ENCODE measurements around the gene ZMAT5.

- TF ChIP-seq CTCF (tag by site-specific recombination; IDR thresholded peaks at IDR 0.05) = no peak
- TF ChIP-seq ZNF449 (tag by site-specific recombination; IDR thresholded peaks at IDR 0.05) = no peak
- TF ChIP-seq YY1 (tag by site-specific recombination; IDR thresholded peaks at IDR 0.05) = no peak
- TF ChIP-seq ZNF785 (tag by site-specific recombination; IDR thresholded peaks at IDR 0.05) = no peak
- TF ChIP-seq ZNF274 (IDR thresholded peaks at IDR 0.05; ENCODE audit: low read length) = no peak
- TF ChIP-seq ZNF274 (tag by site-specific recombination; IDR thresholded peaks at IDR 0.05; ENCODE audit: borderline replicate concordance) = no peak
Measured at GRCh38 chr22:29722587-29722986, 44.2 kb downstream of the ZMAT5 start.

Measured in HEK293 (cell line).